GM19035 (cell line): ENCODE results near the gene B3GNT4.
"Not testable (repeated sequence)": the region's sequence is repeated elsewhere in the genome, so short reads cannot be mapped to it uniquely, and the experiment has no call there.

Experiments
- ATAC-seq: cut with Tn5 transposase; IDR thresholded peaks from one replicate; pipeline ENCODE4 v1.9.1; 2021; ENCODE audit not compliant: unreplicated experiment

The B3GNT4 gene

DNA sequence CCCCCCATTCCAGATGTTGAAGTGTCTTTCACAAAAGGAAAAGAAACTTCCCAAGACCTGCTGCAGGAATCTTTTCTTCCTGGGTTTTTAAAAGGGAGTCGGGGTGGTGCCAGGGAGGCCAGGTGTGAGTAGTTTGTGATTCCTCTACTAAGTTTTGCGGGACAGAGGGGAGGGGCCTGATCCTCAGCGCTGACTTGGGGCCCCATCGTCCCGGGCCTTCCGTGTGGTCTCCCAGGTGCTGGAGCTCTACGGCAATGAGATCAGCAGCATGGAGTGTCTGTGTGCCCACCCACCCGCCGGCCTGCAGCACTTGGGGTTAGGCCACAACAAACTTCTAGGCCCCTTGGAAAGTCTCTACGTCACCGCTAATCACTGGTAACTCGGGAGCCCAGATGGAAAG lies 16.0 kb upstream of the B3GNT4 start:
- ATAC-seq, result no peak

GRCh38 chr12:122189626-122190475 lies 13.7 kb upstream of the B3GNT4 start:
- ATAC-seq, result no peak

GRCh38 chr12:122190842-122191668 lies 12.5 kb upstream of the B3GNT4 start:
- no peak for ATAC-seq

DNA sequence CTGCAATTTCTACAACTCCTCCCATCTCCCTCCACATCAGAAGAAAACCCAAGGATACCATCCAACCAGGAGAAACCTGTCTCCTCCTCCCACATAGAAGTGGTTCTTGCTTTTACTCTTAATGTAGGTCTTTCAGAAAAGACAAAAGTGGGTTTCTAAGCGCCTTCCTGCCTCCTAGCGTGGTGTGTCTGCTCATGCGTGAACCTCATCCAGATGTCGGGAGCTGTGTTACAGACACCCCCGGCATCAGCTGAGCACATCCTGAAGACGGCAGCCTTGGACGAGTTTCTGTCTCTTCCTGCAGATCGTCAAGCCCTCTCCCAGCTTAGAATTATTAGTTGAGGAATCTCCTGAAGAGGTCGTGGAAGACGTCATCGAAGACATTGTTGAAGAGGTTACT lies 11.1 kb upstream of the B3GNT4 start:
- no peak for ATAC-seq

GRCh38 chr12:122194804-122195203 lies 8.7 kb upstream of the B3GNT4 start:
- no peak for ATAC-seq

DNA sequence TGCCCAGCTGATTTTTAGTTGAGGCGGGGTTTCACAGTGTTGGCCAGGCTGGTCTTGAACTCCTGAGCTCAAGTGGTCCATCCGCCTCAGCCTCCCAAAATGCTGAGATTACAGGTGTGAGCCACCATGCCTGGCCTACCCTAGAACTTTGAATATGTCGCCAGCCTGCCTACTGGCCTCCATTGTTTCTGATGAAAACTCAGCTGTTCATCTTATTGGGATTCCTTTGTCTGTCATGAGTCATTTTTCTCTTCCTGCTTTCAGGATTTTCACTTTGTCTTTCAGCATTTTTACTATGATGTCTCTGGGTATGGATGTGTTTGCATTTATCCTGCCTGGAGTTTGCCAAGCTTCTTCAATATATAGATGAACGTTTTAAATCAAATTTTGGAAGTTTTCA lies 8.1 kb upstream of the B3GNT4 start:
- no peak for ATAC-seq

GRCh38 chr12:122197612-122197966 lies 5.9 kb upstream of the B3GNT4 start:
- ATAC-seq, result no peak

DNA sequence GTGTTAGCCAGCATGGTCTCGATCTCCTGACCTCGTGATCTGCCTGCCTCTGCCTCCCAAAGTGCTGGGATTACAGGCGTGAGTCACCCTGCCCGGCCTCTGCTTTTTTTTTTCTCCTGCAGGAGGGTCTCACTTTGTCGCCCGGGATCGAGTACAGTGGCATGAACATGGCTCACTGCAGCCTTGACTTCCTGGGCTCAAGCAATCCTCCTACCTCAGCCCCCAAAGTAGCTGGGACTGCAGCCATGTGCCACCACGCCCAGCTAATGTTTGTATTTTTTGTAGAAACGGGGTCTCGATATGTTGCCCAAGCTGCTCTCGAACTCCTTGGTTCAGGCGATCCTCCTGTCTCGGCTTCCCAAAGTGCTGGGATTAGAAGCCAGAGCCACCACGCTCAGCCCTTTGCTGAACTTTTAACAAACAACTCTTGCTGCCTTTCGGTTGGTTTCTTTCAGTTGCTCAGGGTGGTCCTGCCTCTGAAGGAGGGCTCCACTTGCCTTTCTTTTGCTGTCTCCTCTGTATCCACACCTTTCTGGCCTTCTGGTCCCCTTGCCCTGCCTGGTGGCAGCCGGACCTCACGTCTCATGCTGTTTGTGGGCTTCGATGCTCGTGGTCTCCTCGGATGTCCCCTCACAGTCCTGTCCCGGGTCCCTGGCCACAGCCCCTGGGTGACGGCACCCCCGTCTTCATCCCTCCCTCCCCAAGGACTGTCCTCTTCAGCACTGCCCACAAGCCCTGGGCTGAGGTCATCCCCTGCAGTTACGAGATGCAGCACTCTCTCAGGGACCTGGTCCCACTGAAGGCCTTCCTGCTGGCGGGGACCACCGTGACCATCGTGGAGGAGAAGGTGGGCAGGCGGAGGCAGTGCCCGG lies 3.8 kb upstream of the B3GNT4 start:
- ATAC-seq, result no peak

GRCh38 chr12:122200541-122201175 lies 2.9 kb upstream of the B3GNT4 start:
- no peak for ATAC-seq

- no peak for ATAC-seq
Observed at GRCh38 chr12:122201381-122201780, 2.1 kb upstream of the B3GNT4 start.

DNA sequence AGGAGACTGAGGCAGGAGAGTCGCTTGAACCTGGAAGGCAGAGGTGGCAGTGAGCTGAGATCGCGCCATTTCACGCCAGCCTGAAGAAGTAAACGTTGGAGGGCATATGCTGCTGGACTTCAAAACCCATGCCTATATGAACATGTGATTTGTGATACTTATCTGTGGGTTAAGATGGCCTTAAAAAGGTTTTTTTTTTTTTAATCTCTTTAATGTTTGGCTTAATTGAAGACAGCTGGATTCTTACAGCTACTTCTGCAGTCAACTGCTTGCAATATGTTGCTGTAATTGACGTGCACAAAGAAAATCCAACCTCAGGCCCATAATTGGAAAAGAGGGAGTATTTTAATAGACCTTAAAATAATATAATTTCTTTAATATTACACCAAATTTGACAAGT lies 1.5 kb upstream of the B3GNT4 start:
- ATAC-seq, result no peak

DNA sequence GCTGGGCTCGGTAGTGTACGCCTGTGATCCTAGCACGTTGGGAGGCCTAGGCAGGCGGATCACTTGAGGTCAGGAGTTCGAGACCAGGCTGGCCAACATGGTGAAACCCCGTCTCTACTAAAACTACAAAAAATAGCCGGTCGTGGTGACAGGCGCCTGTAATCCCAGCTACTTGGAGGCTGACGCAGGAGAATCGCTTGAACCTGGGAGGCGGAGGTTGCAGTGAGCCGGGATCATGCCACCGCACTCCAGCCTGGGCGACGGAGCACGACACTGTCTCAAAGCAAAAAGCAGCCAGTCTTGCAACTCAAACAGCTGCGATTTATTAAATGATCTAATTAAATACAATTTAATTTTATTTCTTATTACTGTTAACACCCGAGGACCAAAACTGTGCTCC lies 698 bp upstream of the B3GNT4 start:
- ATAC-seq, result not testable (repeated sequence)

DNA sequence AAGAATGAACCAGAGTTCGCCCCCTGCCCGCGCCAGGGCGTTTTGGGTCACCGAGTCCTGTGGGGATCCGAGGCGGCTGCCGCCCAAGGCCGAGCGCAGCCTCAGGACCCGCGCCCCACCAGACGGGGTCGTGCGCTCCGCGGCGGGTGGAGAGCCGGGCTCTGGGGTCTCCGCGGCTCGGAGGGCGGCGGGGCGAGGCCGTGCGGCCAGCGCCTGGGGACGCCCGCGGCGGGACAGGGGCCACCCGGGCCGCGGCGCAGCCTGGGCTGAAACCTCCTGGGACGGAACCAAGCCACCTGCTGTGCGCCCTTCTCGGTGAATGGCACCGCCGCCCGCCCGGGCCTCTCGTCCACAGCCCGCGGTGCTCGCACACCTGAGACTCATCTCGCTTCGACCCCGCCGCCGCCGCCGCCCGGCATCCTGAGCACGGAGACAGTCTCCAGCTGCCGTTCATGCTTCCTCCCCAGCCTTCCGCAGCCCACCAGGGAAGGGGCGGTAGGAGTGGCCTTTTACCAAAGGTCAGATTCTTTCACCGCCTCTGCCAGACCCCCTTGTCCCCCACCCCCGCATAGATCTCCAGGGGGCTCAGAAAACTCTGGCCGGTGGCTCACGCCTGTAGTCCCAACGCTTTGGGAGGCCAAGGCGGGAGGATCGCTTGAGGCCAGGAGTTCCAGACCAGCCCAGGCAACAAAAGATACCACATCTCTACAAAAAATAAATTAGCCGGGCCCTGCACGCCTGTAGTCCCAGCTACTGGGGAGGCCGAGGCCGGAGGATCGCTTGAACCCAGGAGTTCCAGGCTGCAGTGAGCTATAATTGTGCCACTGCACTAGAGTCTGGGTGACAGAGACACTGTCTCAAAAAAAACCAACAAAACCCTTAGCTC lies 901 bp downstream of the B3GNT4 start:
- ATAC-seq, result no peak

- no peak for ATAC-seq
Observed at GRCh38 chr12:122205053-122205925, 1.8 kb downstream of the B3GNT4 start.

GRCh38 chr12:122206111-122206881 lies 2.8 kb downstream of the B3GNT4 start:
- no peak for ATAC-seq

DNA sequence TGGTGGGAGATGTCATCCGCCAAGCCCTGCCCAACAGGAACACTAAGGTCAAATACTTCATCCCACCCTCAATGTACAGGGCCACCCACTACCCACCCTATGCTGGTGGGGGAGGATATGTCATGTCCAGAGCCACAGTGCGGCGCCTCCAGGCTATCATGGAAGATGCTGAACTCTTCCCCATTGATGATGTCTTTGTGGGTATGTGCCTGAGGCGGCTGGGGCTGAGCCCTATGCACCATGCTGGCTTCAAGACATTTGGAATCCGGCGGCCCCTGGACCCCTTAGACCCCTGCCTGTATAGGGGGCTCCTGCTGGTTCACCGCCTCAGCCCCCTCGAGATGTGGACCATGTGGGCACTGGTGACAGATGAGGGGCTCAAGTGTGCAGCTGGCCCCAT lies 3.5 kb downstream of the B3GNT4 start:
- no peak for ATAC-seq

DNA sequence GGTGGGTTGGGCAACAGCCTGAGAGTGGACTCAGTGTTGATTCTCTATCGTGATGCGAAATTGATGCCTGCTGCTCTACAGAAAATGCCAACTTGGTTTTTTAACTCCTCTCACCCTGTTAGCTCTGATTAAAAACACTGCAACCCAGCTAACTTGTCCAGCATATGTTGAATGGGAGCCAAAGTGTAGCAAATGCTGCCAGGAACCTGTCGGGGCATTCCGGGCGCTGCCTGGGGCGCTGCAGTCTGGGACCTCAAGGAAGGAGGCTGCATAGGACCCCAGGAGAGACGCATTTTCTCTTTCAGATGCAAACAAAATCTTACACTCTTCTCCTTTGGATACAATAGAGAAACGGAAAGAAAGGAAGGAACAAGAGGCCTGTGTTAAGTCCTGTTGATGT lies 3.9 kb downstream of the B3GNT4 start:
- ATAC-seq, result no peak
